Activated CD4-positive, CD25-positive, alpha-beta regulatory T cell treated with anti-CD3 and anti-CD28 coated beads, Interleukin-2, amount 50 U/mL, for 72 hours (primary cell): ENCODE measurements around the gene CRACR2A.

Source experiments
- DNase-seq: peaks from one replicate; pipeline ENCODE4 v3.0.0; 2021

CRACR2A gene

DNA sequence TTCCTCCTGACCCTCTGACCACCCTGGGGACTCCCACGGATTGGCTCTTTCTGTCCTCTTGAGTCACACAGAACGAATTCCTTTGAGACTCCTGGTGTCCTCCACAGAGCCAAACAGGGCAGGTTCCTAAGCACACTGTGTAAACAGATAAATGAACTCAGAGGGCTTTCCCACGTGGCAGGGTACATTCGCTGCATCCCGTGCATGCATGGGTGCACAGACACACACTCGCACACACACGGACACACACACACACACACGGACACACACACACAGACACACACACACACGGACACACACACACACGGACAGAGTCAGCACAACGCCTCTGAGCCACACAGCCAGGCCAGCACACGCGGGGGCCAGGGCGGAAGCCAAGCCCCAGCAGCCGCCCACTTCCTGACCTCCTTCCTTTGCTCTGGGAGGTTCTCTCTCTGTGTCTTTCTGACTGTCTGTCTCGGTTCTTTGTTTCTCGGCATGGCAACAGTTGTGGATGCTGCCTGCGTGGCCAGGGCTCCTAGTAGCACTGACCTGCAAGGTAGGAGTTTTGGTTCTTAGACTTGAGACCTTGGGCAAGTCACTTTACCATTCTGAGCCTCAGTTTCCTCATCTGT lies 706 bp downstream of the CRACR2A start:
- DNase-seq: peak; percentile 68

DNA sequence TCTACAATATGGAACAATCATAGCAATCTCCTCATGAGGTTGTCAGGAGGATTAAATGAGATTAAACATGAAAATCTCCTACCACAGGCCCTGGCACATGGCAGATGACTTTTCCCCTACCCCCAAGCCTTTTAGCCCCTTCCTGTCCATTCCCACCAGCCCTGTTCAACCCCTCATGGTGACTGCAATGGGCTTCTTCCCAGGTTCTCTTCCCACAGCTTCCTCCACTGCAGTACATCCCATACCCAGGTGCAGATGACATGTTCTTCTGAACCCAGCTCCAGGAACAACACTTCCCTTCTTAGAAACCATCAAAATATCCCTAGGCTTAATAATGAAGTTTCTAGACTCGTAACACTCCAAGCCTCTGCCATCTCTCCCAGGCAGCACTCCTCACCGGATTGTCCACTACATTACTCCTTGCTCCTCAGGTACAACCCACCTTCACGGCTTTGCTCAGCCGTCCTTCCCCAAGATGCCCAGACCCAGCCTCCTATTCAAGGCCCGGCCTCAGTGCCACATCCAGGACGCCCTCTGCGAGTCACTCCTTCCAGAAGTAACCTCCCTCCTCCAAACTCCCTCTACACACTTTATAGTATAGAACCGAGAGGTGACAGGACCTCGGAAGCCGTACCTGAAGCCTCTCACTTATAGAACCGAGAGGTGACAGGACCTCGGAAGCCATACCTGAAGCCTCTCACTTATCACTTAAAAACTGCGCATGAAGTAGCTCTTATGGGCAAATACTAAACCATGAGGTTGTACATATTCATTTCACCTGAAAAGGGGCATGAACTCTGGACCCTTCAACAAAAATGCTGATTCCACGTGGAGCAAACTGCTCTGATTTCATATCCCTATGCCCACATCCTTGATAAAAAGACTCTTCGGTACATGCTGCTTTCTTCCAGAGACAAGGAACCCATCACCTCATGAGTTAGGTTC lies 1.5 kb downstream of the CRACR2A start:
- DNase-seq: no peak

DNA sequence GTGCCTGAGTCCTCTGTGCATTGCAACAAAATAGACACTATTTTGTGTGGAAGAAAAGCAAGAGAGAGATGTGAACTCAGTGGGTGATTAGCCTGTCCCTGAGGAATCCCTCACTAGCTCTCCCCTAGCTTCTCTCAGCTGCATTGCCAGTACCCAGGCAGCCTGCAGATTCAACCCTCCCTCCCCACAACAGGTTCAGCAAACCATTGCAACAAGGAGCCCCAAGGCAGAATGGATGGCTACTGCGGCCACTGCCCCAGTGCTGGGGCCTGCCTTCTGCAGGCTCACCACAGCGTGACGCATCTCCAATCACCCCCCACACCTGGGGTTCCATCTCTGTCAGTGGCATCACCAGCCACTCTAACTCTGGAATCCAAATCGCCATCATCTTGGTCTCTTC lies 2.3 kb downstream of the CRACR2A start:
- DNase-seq: no peak

DNA sequence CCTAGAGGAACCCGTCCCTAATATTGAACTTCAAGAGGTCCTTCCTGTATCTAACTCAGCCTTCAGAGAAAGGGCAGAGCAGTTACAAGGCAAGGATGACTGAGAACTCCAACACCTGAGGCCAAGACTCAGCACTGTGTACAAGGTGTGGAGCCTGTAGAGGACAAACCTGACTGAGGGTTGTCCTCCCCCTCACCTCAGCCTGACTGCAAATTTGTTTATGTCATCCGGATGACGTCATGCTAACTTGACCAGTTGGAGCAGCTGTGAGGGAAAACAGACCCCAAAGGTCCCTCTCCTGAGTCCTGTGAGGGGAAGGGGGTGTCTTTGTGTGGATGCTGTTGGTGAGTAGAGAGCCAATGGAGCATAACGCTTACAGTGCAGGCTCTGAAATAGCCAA lies 4.3 kb downstream of the CRACR2A start:
- no peak for DNase-seq

DNA sequence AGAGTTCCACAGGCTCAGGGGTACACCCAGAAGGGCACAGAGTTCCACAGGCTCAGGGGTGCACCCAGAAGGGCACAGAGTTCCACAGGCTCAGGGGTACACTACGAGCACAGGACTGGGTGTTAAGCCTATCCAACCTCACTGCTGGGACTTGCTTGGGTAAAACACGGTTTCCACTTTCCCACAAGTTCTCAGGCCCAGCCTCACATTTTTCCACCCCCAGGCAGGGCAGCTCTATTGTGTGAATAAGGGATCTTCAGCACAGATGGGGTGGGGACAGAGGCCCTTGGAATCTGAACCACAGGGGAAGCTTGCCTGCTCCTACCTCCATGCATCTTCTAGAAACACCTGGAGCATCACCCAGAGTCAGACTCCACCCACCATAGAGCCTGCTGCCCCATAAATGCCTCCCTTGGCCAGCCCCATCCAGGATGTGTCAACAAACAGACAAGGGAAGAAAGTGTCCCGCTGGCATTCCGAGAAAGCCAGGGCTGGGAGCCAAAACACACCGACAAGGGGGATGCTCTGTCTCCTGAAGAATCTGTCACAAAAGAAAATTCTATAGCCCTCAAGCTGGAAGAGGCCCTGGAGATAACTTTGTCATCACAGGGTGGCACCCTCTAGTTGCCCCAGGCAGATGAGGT lies 4.8 kb downstream of the CRACR2A start:
- no peak for DNase-seq

DNA sequence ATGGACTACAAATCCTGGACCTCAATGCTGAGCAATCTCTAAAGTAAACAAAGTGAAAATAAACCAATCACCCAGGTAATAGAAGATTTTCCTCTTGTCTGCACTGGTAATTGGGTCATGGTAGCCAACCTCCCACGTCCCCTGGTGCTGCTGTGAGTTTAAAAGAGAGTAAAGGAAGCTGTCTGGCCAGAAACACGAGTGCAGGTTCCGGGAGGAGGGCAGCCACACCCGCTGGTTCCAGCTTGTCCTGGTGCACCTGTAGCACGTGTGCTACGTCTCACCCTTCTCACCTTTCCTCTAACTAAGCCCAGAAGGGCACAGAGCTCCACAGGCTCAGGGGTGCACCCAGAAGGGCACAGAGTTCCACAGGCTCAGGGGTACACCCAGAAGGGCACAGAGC lies 5.4 kb downstream of the CRACR2A start:
- no peak for DNase-seq

DNA sequence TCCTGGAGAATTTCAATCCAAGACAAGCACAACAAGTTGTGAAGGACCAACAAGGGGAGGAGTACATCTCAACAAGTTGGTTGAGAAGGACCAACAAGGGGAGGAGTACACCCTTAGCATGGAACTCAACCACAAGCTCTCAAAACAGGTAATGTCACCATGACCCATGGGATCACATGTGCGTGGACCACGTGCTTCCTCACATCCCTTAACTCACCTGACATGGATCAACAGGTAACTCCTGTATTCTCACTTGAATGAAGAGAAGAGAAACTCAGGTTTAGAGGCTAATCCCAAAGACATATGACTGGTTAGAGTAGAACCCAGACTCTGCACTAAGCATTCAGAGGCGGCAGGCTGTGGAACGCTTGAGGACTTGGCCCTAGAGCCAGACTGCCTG lies 6.2 kb downstream of the CRACR2A start:
- DNase-seq: no peak

DNA sequence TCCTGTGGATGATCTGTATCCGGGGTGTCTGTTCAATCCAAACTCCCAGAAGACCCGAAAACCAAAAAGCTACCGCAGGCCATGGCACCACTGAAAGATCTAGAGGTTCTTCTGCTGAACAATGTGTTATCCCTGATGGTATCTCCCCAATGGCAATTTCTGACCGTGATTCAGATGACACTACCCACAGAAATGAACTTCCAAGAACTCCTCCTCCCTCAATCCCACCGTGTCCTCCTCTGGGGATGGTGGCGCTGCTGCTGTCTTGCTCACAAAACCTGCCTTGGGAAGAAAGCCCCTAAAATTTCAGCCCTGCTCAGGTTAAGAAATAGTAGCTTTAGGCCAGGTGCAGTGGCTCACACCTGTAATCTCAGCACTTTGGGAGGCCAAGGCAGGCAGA lies 7.8 kb downstream of the CRACR2A start:
- no peak for DNase-seq

DNA sequence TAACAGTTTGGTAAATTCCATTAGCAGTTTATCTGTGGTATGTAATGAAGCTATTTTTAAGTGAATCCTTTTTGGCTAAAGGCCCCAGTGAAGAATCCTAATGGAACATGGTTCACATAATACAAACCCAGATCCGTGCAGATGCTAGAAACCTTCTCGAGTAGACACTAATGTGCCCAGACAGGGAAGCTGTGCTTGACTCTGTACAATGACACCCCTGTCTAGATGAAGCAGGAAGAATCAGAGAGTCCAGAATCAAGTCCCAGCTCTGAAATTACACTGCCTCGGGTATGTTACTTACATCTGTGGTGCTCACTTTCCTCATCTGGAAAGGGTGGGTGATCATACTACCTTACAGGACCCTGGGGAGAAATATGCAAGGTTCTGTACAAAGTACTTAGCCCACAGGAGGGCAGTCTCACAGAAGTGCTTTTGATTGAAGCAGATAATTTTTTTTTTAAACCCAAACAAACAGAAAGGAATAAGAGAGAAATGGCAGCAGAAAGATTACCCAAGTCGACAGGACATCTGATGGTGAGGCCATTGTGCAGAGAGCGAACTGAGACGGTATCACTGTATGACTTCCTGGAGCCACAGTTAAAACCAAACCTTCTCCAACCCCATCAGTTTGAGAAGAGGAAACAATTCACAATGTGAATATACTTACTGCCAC lies 8.5 kb downstream of the CRACR2A start:
- DNase-seq: no peak

DNA sequence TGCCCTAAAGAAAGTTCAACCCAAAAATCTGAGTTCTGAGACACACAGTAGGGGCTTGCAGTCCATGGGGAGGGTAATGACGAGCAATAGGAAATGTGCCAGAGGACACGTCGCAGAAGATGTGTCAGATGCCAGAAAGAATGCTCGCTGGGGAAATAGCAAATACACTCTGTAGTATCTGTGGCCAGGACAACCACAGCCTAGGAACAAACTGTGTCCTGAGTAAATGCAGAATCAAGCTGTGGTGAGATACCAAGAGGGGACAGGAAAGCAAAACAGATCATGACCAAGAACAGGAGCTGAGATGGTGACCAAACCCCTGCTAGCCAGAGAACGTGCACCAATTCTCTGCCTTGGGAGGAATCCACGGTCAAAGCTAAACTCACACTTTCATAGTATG lies 9.1 kb downstream of the CRACR2A start:
- no peak for DNase-seq

DNA sequence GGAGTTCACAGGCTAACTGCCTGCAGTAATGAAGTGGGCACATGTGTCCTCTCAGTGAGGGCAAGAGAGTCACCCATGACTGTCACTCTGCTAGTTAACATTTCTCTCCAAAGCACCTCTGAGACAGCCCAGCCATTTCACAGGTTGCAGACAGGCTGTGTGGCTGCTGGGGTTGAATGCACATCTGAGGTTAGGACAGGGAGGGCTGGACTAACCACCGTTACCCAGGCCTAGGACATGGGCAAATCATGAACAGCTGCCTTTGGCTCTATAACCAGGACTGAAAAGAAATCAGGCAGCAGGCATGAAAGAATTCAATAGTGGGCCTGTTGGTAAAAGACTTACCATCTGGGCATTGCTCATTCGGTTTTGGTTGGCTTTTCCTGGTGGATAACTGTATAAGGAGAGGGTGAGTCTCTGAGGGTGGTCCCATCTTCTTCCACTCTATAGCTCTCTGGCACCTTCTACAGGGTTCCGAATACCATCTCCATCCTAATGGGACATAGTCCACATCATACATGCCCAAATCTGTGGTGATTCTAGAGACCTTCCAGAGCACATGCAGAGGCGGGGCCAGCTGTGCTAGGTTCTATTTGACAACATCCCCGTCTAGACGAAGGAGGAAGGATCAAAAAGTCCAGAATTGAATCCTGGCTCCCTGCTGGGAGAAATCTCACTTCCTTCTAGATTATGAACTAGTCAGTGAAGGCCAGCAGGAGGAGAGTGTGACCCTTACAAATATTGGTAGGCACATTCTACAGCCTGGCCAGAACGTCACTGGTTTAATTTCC lies 10.8 kb downstream of the CRACR2A start:
- no peak for DNase-seq

DNA sequence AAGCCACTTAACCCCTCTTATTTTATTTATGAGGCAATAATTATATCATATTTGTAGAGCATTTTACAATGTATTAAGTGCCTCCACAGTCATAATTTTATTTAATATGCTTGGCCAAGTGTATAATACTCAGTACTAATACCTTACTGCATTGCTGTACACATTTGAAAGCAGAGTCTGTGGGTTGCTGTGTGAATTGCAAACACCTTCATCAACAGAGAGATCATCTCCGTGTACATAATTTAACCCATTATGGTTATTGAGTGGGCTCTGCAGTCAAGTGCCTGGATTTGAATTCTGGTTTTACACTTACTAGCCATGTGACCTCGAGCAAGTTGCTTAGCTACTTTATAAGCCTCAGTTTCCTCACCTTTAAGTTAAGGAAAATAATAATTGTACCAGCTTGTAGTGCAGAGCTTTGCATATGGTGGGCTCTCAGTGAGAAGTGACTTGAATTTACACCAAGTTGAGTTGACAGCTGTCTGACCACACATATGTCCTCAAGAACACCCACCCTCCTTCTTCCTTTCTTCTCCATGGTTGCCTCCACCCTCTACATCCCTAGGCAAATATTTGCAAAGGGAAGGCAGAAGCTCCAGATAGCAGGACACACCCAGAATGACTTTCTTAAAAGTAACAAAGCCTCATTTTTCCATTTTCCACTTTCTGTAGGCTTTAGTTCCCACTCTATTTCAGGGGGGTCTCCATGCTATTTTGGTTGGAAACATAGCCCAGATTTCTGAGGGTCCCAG lies 12.3 kb downstream of the CRACR2A start:
- DNase-seq: no peak

DNA sequence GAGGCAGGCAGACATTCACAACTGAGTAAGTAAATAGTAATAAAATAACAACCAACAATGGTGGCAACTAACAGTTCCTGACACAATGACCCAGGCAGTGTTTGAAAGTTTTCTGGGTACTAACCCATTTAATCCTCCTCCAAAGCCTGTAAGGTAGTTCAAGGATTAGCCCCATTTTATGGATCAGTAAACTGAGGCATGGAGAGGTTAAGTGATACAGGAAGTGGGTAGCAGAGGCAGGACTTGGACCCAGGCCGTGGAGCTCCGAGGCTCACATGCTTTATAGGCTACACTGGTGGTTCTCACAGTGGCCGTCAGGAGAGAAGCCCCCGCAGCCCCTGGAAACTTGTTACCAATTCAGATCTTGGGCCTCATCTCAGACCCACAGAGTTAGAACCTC lies 17.5 kb downstream of the CRACR2A start:
- no peak for DNase-seq

DNA sequence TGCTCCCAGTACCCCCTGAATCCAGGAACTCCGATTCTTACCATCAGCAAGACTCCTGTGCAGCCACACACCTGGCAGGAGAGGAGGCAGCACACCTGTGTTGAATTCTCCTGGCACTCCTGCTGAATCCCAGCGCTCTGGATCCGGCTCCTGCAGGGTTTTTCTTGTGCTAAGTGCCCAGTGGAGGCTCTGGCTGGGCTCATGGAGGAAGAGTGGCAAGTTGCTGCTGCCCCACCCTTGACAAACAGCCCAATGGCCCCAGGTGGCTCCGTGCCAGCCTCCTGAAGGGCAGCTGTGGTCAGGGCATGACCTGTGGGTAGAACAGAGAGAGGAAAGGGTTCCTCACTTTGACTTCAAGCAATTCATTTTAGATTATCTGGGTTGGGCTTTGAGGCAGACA lies 20.0 kb downstream of the CRACR2A start:
- no peak for DNase-seq

DNA sequence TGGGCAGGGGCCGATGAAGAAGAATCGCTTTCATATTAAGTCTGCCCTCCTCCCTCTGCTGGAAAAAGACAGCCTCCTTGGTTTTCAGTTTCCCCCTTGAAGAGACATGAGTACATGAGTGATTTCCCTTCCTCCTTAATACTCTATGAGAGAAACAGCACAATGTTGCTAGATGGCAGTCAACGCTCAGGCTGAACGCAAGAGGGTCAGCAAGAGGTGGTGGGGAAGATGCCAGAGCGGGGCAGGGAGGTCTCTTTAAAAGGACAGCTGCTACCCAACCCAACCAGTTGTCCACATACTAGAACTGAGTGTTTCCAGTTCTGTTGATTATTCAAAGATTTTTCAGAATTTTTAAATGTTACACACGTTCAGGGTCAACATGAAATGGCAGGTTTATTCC lies 22.8 kb downstream of the CRACR2A start:
- no peak for DNase-seq

DNA sequence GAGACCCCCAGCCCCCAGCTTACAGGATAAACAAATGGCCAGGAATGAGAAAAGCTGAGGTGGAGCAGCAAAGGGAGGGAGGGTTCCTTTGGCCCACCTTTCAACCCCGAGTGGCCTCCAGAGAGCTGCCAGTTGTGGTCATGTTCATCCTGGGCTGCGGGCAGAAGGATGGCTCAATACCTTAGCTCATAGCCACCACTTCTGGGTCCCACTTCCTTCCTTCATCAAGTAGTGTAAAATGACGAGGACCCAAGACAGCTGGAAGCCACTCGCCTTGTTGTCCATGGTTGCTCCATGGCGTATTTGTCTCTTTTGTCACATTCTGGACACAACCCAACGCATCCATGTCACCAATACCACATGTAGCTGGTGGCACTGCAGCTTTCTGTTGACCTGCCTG lies 24.2 kb downstream of the CRACR2A start:
- DNase-seq: no peak

DNA sequence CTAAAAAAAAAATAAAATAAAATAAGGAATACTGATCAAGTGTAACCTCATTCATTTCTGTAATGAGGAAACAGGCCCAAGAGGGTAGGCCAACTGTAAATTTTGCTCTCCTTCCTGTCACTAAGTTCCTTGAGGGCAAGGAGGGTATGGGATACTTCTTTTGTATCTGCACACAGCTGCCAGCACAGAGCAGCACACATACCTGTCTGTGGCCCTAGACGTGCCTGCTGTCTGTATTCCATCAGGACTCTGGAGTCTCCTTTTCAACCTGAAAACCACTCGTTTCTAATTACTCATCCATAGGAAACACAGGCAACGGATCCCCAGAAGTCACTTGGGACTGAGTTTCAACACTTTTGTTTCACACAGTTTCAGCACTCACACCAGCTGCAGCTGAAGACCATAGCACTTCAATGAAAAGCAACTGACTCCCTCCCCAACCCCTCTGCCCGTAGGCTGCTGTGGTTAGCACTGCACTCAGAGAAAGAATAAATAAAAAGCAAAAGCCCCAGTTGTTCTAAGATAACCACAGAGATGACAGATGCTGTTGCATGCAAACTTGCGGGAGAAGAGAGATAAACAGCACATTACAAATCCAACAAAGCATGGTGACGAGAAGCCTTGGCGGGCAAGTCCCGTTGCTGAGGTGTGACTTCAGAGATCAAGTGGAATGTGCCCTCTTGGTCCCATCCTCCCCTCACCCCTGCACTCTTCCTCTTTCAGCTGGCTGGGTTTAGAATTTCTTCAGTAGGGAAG lies 24.9 kb downstream of the CRACR2A start:
- no peak for DNase-seq

DNA sequence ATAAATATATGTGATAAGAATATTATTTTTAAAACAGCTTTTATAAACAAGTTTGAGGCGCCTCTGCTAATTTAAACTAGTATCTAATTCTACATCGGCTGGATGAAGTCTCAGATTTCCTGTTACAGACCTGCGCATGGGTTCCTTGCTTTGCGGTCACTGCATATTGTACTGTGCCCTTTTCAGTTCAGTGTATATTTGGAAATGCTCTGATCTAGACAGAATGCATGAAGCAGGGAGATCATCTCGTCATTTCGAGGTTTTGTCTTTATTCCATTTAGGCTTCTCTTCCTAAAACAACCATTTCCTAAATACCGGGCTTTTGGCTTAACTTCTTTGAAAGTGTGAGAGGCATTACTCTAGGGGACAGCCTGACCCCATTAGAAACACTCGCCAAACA lies 25.6 kb downstream of the CRACR2A start:
- DNase-seq: no peak

DNA sequence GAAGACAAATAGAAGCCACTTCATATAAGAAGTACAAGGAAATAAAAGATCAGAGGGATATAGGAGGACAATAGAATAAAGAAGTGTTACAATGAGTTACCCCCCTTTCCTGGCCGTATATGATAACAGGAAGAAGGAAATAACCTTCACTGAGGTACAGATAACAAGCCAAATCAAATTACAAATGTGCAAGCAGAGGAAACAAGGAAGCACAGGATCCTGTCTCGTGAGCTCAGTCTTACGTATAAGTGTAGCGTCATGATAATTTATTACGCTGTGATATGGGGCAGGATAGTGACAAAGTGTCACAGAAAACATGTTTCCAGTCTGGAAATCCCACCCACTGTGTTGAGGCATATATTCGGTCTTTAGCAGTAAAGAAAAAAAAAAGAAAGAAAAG lies 26.5 kb downstream of the CRACR2A start:
- DNase-seq: no peak

DNA sequence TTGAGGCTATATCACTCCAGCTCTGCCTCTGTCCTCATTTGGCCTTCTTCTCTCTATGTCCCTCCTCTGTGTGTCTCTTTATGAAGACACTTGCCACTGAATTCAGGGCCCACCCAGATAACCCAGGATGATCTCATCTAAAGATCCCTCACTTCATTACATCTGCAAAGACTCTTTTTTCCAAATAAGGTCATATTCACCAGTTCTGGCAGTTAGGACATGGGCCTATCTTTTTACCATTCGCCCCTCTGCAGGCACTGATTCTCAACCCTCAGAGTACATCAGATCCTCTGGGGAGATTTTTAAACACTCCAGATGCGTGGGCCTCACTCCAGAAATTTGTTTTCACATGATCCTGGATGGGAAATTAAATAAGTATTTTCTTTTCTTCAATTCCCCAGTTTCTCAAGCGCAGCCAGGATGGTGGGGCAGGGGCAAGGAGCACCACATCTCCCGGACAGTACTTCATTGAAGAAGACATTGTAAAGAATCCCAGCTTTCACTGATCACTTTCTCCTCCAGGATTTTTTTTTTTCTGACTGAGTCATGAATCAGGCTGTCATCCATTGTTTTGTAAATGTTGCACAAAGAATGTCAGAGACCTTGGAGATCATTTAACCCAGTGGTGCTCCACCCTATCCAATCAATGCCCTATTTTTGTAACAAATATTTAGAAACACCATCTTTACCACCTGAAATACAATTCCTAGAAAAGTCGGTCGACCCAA lies 27.4 kb downstream of the CRACR2A start:
- DNase-seq: no peak
